OCI-LY3 (cell line): ENCODE data around the gene GRIN2A.

Experiments used
- EZH2phosphoT487 ChIP-seq: fragments of 200-600 bp; shearing (Covaris generic); IDR thresholded peaks from 2 replicates; pipeline ENCODE4 v1.6.1; 2018; ENCODE audit warnings: antibody characterized with exemption, mixed run types, low read depth
- TF ChIP-seq, protein P1 (sequence below): fragments of 200-600, 300-600 bp; sonication (generic); IDR thresholded peaks from 2 replicates; pipeline ENCODE4 v1.5.1; 2014; ENCODE audit warnings: antibody characterized with exemption, low read length, low read depth

DNA sequence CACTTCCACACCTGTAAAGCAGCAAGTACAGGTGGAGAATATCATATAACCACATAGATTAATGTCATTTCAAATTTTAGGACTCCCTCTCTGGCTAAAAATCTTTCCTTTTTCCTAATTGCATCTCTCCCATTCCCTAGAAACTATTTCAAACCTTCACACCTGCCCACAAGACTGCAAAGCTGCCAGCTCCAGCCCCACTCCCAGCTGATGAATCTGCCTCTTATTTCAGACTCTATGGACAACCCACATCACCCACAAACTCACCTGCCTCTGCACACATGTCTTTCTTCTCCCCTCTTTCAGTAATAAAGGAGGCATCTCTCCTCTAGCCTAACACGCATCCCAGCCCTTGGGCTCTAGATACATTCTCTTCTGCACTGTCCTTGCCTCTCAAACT is 315.1 kb downstream of the GRIN2A start:
- TF ChIP-seq, protein P1, sequence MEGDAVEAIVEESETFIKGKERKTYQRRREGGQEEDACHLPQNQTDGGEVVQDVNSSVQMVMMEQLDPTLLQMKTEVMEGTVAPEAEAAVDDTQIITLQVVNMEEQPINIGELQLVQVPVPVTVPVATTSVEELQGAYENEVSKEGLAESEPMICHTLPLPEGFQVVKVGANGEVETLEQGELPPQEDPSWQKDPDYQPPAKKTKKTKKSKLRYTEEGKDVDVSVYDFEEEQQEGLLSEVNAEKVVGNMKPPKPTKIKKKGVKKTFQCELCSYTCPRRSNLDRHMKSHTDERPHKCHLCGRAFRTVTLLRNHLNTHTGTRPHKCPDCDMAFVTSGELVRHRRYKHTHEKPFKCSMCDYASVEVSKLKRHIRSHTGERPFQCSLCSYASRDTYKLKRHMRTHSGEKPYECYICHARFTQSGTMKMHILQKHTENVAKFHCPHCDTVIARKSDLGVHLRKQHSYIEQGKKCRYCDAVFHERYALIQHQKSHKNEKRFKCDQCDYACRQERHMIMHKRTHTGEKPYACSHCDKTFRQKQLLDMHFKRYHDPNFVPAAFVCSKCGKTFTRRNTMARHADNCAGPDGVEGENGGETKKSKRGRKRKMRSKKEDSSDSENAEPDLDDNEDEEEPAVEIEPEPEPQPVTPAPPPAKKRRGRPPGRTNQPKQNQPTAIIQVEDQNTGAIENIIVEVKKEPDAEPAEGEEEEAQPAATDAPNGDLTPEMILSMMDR: no peak
- no peak for TF ChIP-seq EZH2phosphoT487
